Astrocyte of the cerebellum (primary cell): Measurements from ENCODE around the gene POLE2.

Experiments
- DNase-seq: peaks from one replicate; pipeline ENCODE4 v3.0.0-alpha.2; 2011; ENCODE audit warnings: low read depth
- H3K4me3 ChIP-seq: 2 replicates; pipeline ENCODE4 v1.5.1; 2011; ENCODE audit warnings: mild to moderate bottlenecking, low read depth, low read length, moderate library complexity
- in situ Hi-C: cut with HindIII; loops from 2 replicates; pipeline ENCODE4 v1.10.0; 2017; ENCODE audit warnings: low sequenced_read_pairs
- TF ChIP-seq, protein P1 (sequence below): IDR thresholded peaks from 2 replicates; pipeline ENCODE4 v1.5.1; 2012; ENCODE audit warnings: low read length, low read depth, moderate library complexity, mild to moderate bottlenecking; ENCODE audit errors: missing control alignments

POLE2 gene

DNA sequence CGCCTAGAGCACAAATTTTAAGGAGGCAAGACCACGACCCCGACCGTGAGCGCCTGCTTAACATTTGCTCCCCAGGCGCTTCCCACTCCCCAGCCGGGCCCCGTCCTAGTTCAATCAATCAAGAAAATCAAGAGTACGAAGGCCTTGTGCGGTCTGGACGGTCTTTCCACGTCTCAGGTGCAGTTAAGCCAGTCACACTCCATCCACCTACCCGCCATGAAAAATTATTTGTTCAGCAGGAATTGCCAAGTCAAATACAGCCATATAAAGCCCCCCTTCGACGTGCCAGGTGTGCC, 89.9 kb downstream of the POLE2 start:
- in situ Hi-C loops, result no loop called here
- no peak for DNase-seq
- peak overlapping the region; percentile 94 for H3K4me3 ChIP-seq
- TF ChIP-seq, protein P1, sequence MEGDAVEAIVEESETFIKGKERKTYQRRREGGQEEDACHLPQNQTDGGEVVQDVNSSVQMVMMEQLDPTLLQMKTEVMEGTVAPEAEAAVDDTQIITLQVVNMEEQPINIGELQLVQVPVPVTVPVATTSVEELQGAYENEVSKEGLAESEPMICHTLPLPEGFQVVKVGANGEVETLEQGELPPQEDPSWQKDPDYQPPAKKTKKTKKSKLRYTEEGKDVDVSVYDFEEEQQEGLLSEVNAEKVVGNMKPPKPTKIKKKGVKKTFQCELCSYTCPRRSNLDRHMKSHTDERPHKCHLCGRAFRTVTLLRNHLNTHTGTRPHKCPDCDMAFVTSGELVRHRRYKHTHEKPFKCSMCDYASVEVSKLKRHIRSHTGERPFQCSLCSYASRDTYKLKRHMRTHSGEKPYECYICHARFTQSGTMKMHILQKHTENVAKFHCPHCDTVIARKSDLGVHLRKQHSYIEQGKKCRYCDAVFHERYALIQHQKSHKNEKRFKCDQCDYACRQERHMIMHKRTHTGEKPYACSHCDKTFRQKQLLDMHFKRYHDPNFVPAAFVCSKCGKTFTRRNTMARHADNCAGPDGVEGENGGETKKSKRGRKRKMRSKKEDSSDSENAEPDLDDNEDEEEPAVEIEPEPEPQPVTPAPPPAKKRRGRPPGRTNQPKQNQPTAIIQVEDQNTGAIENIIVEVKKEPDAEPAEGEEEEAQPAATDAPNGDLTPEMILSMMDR, result no peak

DNA sequence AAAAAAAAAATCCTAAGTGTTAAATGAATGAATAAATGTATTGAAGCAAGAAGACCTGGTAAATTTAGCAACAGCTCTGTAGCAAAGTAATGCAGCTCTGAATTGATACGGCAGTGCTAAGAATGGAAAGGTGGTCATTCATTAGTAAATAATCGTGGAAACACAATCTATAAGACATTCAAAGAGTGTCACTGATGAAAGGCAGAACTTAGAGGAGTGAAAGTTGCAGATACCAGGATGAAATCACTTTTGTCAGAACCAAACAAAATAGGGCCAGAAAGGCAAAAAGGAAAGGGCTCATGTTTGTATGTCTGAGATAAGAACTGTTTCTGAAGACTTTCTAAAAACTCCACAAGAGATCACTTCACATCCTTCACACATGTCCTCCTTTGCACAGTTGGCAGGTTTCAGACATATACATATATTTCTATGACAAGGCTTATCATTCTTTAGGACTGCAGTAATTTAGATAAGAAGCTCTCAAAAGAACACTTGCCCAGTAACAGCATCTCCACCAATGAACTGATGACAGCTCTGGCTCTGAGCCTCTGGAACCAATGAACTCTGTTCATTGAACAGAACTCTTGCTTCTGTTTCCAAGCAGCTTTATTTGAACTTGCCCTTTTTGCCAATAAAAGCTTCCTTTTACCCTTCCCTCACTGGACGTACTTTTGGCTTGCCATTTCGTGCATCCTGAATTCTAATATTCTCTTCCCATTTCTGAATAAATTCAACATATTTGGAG, 93.5 kb downstream of the POLE2 start:
- DNase-seq, result no peak
- in situ Hi-C loops, result no loop called here
- TF ChIP-seq, protein P1, result no peak
- H3K4me3 ChIP-seq, result no peak overlapping the region
